Natural killer cell (primary cell): Measurements from ENCODE around the gene SLAMF9. TPM values are rescaled to one million over a fixed set of nuclear protein-coding genes. Genes with fewer than 3 reads are reported as not detected.

Experiments used
- ATAC-seq, 3 donors: fragments of 150-1000 bp in 2 of 3; fragments of 200-7000 bp in 1 of 3; cut with Tn5 transposase; 1 replicate in 1 of 3; 2 replicates in 2 of 3; pipeline ENCODE4 v1.10.0; 2021; ENCODE audit warnings: mild to moderate bottlenecking in 2 of 3, moderate library complexity in 2 of 3
- DNase-seq, 2 donors: peaks; one replicate each; pipeline versions ENCODE4 v3.0.0 to v3.0.0-alpha.2; 2013 to 2021; ENCODE audit warnings: mixed read lengths in 1 of 2
- H3K27ac ChIP-seq: one replicate; pipeline ENCODE4 v1.5.1; 2013; ENCODE audit warnings: mild to moderate bottlenecking, low read length
- H3K27me3 ChIP-seq: one replicate; pipeline ENCODE4 v1.6.1; 2013; ENCODE audit warnings: low read length; ENCODE audit not compliant: control insufficient read depth, insufficient read depth
- H3K36me3 ChIP-seq: one replicate; pipeline ENCODE4 v1.6.1; 2013; ENCODE audit warnings: low read length; ENCODE audit not compliant: control insufficient read depth, insufficient read depth
- H3K4me1 ChIP-seq: one replicate; pipeline ENCODE4 v1.6.1; 2013; ENCODE audit warnings: low read length; ENCODE audit not compliant: control insufficient read depth, insufficient read depth
- H3K4me3 ChIP-seq: one replicate; pipeline ENCODE4 v1.5.1; 2013; ENCODE audit warnings: low read length
- H3K9me3 ChIP-seq: one replicate; pipeline ENCODE4 v1.6.1; 2013; ENCODE audit warnings: low read length; ENCODE audit not compliant: control insufficient read depth, insufficient read depth
- H3K27ac Mint-ChIP-seq, 2 donors: one replicate each; pipeline ENCODE4 v1.8.0; 2022; ENCODE audit warnings: mild to moderate bottlenecking in 2 of 2, mixed read lengths in 2 of 2, moderate library complexity in 1 of 2
- H3K27me3 Mint-ChIP-seq, 2 donors: one replicate each; pipeline ENCODE4 v1.8.0; 2022; ENCODE audit warnings: low read depth in 2 of 2, mixed read lengths in 2 of 2
- H3K36me3 Mint-ChIP-seq: one replicate; pipeline ENCODE4 v1.8.0; 2022; ENCODE audit warnings: mixed read lengths
- H3K4me1 Mint-ChIP-seq, 2 donors: one replicate each; pipeline ENCODE4 v1.8.0; 2022; ENCODE audit warnings: mixed read lengths in 2 of 2
- H3K4me3 Mint-ChIP-seq: one replicate; pipeline ENCODE4 v1.8.0; 2022; ENCODE audit warnings: mild to moderate bottlenecking, moderate library complexity, mixed read lengths
- H3K9me3 Mint-ChIP-seq, 2 donors: one replicate each; pipeline ENCODE4 v1.8.0; 2022; ENCODE audit warnings: mixed read lengths in 2 of 2
- WGBS: methylation state at CpG from one replicate; pipeline ENCODE4 v1.1.7; 2013; ENCODE audit warnings: missing lambda C conversion rate; ENCODE audit not compliant: insufficient coverage; 5-methylcytosine and 5-hydroxymethylcytosine counted together
- intact Hi-C: fragments of 100-400 bp; cut with micrococcal nuclease; formaldehyde crosslinking; loops from one replicate; pipeline ENCODE4 v1.14.2; 2022
- total RNA-seq, 4 donors: library from RNA; stranded (reverse); fragments of 120-200 nt in 1 of 4; gene quantifications; one replicate each; pipeline versions ENCODE4 v1.2.3 to v1.2.4, GENCODE V29; 2013 to 2022
- TF ChIP-seq, protein P1 (sequence below): fragments of 200-600 bp; IDR thresholded peaks from one replicate; pipeline ENCODE4 v1.8.0; 2022; ENCODE audit warnings: antibody characterized with exemption

The SLAMF9 gene
- total RNA-seq, 3 donors from 2014 or later (not counting 1 experiment from before 2014, with no cell fraction given): not detected

- Mint-ChIP-seq H3K4me1 (peaks cover 7 to 15% of the 10 kb centered on the region in 2 donors), H3K27ac (no peak overlapping the region), H3K27me3 (peaks cover 45 to 46% of the 10 kb centered on the region in 2 donors), H3K9me3 (no peaks in the 10 kb centered on the region), H3K4me3 (no peak overlapping the region), H3K36me3 (no peaks in the 10 kb centered on the region)
- ATAC-seq (no peak), DNase-seq (no peak)
- WGBS: 70% methylated on average over 1 of the region's 1 CpG
- Histone ChIP-seq H3K9me3 (no peaks in the 10 kb centered on the region), H3K27me3 (peaks cover 18% of the 10 kb centered on the region), H3K27ac (no peak overlapping the region), H3K36me3 (no peaks in the 10 kb centered on the region), H3K4me1 (peaks cover 6% of the 10 kb centered on the region), H3K4me3 (no peak overlapping the region)
- TF ChIP-seq, protein P1, sequence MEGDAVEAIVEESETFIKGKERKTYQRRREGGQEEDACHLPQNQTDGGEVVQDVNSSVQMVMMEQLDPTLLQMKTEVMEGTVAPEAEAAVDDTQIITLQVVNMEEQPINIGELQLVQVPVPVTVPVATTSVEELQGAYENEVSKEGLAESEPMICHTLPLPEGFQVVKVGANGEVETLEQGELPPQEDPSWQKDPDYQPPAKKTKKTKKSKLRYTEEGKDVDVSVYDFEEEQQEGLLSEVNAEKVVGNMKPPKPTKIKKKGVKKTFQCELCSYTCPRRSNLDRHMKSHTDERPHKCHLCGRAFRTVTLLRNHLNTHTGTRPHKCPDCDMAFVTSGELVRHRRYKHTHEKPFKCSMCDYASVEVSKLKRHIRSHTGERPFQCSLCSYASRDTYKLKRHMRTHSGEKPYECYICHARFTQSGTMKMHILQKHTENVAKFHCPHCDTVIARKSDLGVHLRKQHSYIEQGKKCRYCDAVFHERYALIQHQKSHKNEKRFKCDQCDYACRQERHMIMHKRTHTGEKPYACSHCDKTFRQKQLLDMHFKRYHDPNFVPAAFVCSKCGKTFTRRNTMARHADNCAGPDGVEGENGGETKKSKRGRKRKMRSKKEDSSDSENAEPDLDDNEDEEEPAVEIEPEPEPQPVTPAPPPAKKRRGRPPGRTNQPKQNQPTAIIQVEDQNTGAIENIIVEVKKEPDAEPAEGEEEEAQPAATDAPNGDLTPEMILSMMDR: no peak
- intact Hi-C loops: no loop called here
Observed at GRCh38 chr1:159947942-159948341, 6.1 kb downstream of the SLAMF9 start.

GRCh38 chr1:159946242-159947187 is 7.5 kb downstream of the SLAMF9 start:
- no peak for ATAC-seq
- H3K36me3 Mint-ChIP-seq: no peaks in the 10 kb centered on the region
- Histone ChIP-seq H3K36me3 (no peaks in the 10 kb centered on the region), H3K27me3 (peaks cover 18% of the 10 kb centered on the region), H3K9me3 (no peaks in the 10 kb centered on the region), H3K4me3 (no peak overlapping the region), H3K4me1 (peaks cover 6% of the 10 kb centered on the region), H3K27ac (no peak overlapping the region)
- peaks cover 7 to 15% of the 10 kb centered on the region in 2 donors for H3K4me1 Mint-ChIP-seq
- H3K27ac Mint-ChIP-seq: no peak overlapping the region
- no peak for DNase-seq
- intact Hi-C loops: no loop called here
- TF ChIP-seq, protein P1: no peak
- no peaks in the 10 kb centered on the region for H3K9me3 Mint-ChIP-seq
- 71% methylated on average over 9 of the region's 9 CpGs for WGBS
- H3K27me3 Mint-ChIP-seq: peaks cover 42 to 47% of the 10 kb centered on the region in 2 donors
- H3K4me3 Mint-ChIP-seq: no peak overlapping the region

- intact Hi-C loops: no loop called here
- WGBS: 4% methylated on average over 58 of the region's 58 CpGs
- Histone ChIP-seq H3K27ac (no peak within 1 kb of the TSS), H3K27me3 (peaks cover 18% of the 10 kb centered on the region), H3K4me1 (peaks cover 6% of the 10 kb centered on the region), H3K36me3 (no peaks in the 10 kb centered on the region), H3K4me3 (no peak within 1 kb of the TSS), H3K9me3 (no peaks in the 10 kb centered on the region)
- Mint-ChIP-seq H3K36me3 (no peaks in the 10 kb centered on the region), H3K27ac (peak within 1 kb of the TSS in 1 of 2 donors; percentile 29), H3K27me3 (peaks cover 42 to 44% of the 10 kb centered on the region in 2 donors), H3K4me3 (peak within 1 kb of the TSS; percentile 79), H3K9me3 (no peaks in the 10 kb centered on the region), H3K4me1 (peaks cover 7 to 15% of the 10 kb centered on the region in 2 donors)
- DNase-seq (peak; percentile 50 to 88), ATAC-seq (peak; percentile 88 to 98 (median 97))
- TF ChIP-seq, protein P1: peak; percentile 40
Observed at GRCh38 chr1:159945483-159946241, 8.4 kb downstream of the SLAMF9 start, which contains the start of gene IGSF9. Gene IGSF9 (minus strand): TSS chr1:159945613. CDS start chr1:159943454, 2,159 bp downstream.
